GM19324 (cell line): ENCODE results near the gene CCDC28B.
A peak's percentile ranks its signal among the peaks of the same experiment; 100 is the strongest.
"Not testable (repeated sequence)": the region's sequence is repeated elsewhere in the genome, so short reads cannot be mapped to it uniquely, and the experiment has no call there.

ENCODE experiments used
- ATAC-seq: cut with Tn5 transposase; IDR thresholded peaks from one replicate; pipeline ENCODE4 v1.9.1; 2021; ENCODE audit warnings: mild to moderate bottlenecking, moderate library complexity; ENCODE audit not compliant: unreplicated experiment, low FRiP score

The CCDC28B gene

GRCh38 chr1:32200226-32201010 lies at the start of gene CCDC28B:
TSS of gene CCDC28B (plus strand) at chr1:32200595. CDS start at chr1:32201936, 1,341 bp downstream.
- ATAC-seq = no peak

- ATAC-seq = no peak
Observed at GRCh38 chr1:32150847-32151246, 49.5 kb upstream of the CCDC28B start.

GRCh38 chr1:32151319-32151787 lies 49.0 kb upstream of the CCDC28B start:
- no peak for ATAC-seq

GRCh38 chr1:32159189-32159588 lies 41.2 kb upstream of the CCDC28B start:
- ATAC-seq = no peak

GRCh38 chr1:32163405-32163804 lies 37.0 kb upstream of the CCDC28B start:
- no peak for ATAC-seq

GRCh38 chr1:32165633-32166032 lies 34.8 kb upstream of the CCDC28B start:
- not testable (repeated sequence) for ATAC-seq

GRCh38 chr1:32170991-32171390 lies 29.4 kb upstream of the CCDC28B start:
- no peak for ATAC-seq

- ATAC-seq = no peak
Observed at GRCh38 chr1:32172621-32173245, 27.7 kb upstream of the CCDC28B start.

GRCh38 chr1:32178380-32179192 lies 21.8 kb upstream of the CCDC28B start:
- no peak for ATAC-seq

- no peak for ATAC-seq
Observed at GRCh38 chr1:32179193-32179442, 21.3 kb upstream of the CCDC28B start.

GRCh38 chr1:32179443-32180185 lies 20.8 kb upstream of the CCDC28B start, which contains the start of gene TXLNA:
TSS of gene TXLNA (plus strand) at chr1:32179675. CDS start at chr1:32180346, 671 bp downstream.
- ATAC-seq = peak; percentile 88

GRCh38 chr1:32180186-32181060 lies 20.0 kb upstream of the CCDC28B start:
- no peak for ATAC-seq

GRCh38 chr1:32181065-32181464 lies 19.3 kb upstream of the CCDC28B start:
- no peak for ATAC-seq

GRCh38 chr1:32181563-32181962 lies 18.8 kb upstream of the CCDC28B start:
- ATAC-seq = no peak

GRCh38 chr1:32182060-32182459 lies 18.3 kb upstream of the CCDC28B start:
- ATAC-seq = no peak

- ATAC-seq = no peak
Observed at GRCh38 chr1:32184650-32185049, 15.7 kb upstream of the CCDC28B start.

GRCh38 chr1:32186077-32186476 lies 14.3 kb upstream of the CCDC28B start:
- no peak for ATAC-seq

GRCh38 chr1:32186491-32186890 lies 13.9 kb upstream of the CCDC28B start:
- ATAC-seq = no peak

- no peak for ATAC-seq
Observed at GRCh38 chr1:32187850-32188249, 12.5 kb upstream of the CCDC28B start.
